Sciatic nerve (tissue), 2 donors: ENCODE measurements around the gene SWSAP1. TPM values are rescaled to one million over a fixed set of nuclear protein-coding genes. Genes with fewer than 3 reads are reported as not detected.
"Not testable (repeated sequence)": the region's sequence is repeated elsewhere in the genome, so short reads cannot be mapped to it uniquely, and the experiment has no call there.

Experiments
- ATAC-seq: fragments of 200-7000 bp; cut with Tn5 transposase; one replicate; pipeline ENCODE4 v1.9.1; 2020; ENCODE audit warnings: mild to moderate bottlenecking, moderate library complexity
- DNase-seq: peaks from one replicate; pipeline ENCODE4 v3.0.0-alpha.2; 2020; ENCODE audit warnings: low spot score
- intact Hi-C: fragments of 100-400 bp; cut with DNase I; formaldehyde crosslinking; loops from one replicate; pipeline ENCODE4 v1.14.2; 2022
- total RNA-seq: library from RNA; stranded (reverse); fragmentation: NEBNext Ultra II Directional; extraction: Animal tissue kit (Norgen Biotek cat#: 25700); gene quantifications from one replicate; pipeline ENCODE4 v1.2.1, GENCODE V29; 2021
- donor health status: DM: no; HTN: no; CAD: no.
- donor health status: DM: no; HTN: no; CAD: no.

SWSAP1 gene
- total RNA-seq, 1 donor from 2014 or later = 1.3 TPM

- intact Hi-C loops = no loop called here
- ATAC-seq (no peak), DNase-seq (no peak)
Measured at GRCh38 chr19:11399667-11400066, 25.2 kb downstream of the SWSAP1 start.

GRCh38 chr19:11400798-11401197, 26.3 kb downstream of the SWSAP1 start:
- intact Hi-C loops = no loop called here
- no peak for ATAC-seq

GRCh38 chr19:11401808-11402543, 27.5 kb downstream of the SWSAP1 start:
- no peak for ATAC-seq
- DNase-seq = no peak
- intact Hi-C loops = no loop called here

More at GRCh38 chr19:11400798-11401197, 26.3 kb downstream of the SWSAP1 start:
- DNase-seq = no peak

GRCh38 chr19:11404588-11405222, 30.2 kb downstream of the SWSAP1 start:
- intact Hi-C loops = no loop called here
- ATAC-seq = no peak
- DNase-seq = no peak

- intact Hi-C loops = no loop called here
- DNase-seq (no peak), ATAC-seq (peak; percentile 41)
Measured at GRCh38 chr19:11405846-11406643, 31.6 kb downstream of the SWSAP1 start.

GRCh38 chr19:11406703-11407236, 32.3 kb downstream of the SWSAP1 start:
- ATAC-seq, intact Hi-C loops, DNase-seq: not testable (repeated sequence)

- intact Hi-C loops = no loop called here
- no peak for ATAC-seq
- no peak for DNase-seq
Measured at GRCh38 chr19:11408591-11408990, 34.1 kb downstream of the SWSAP1 start.

GRCh38 chr19:11410682-11411081, 36.2 kb downstream of the SWSAP1 start:
- DNase-seq (no peak), ATAC-seq (no peak)
- intact Hi-C loops = no loop called here

- DNase-seq (no peak), ATAC-seq (no peak)
- intact Hi-C loops = no loop called here
Measured at GRCh38 chr19:11414544-11414943, 40.1 kb downstream of the SWSAP1 start.

- no peak for DNase-seq
- intact Hi-C loops = no loop called here
- no peak for ATAC-seq
Measured at GRCh38 chr19:11416346-11417052, 42.0 kb downstream of the SWSAP1 start.

- ATAC-seq = no peak
- no peak for DNase-seq
- intact Hi-C loops = no loop called here
Measured at GRCh38 chr19:11418094-11418548, 43.7 kb downstream of the SWSAP1 start.

- ATAC-seq = peak; percentile 21
- DNase-seq = no peak
- intact Hi-C loops = no loop called here
Measured at GRCh38 chr19:11418549-11419506, 44.4 kb downstream of the SWSAP1 start, which contains the start of gene RGL3. Gene RGL3 (minus strand): TSS chr19:11419314. CDS start chr19:11419278, 36 bp downstream.

GRCh38 chr19:11420429-11421370, 46.2 kb downstream of the SWSAP1 start:
- intact Hi-C loops = no loop called here
- DNase-seq (peak; percentile 74), ATAC-seq (peak; percentile 68)

- DNase-seq = no peak
- intact Hi-C loops = no loop called here
- ATAC-seq = peak; percentile 25
Measured at GRCh38 chr19:11421371-11422098, 47.1 kb downstream of the SWSAP1 start.

GRCh38 chr19:11422163-11423065, 47.9 kb downstream of the SWSAP1 start:
- peak; percentile 77 for DNase-seq
- intact Hi-C loops = no loop called here
- ATAC-seq = peak; percentile 67
